ENCODE data around the gene GPN1.
"Not testable (repeated sequence)": the region's sequence is repeated elsewhere in the genome, so short reads cannot be mapped to it uniquely, and the experiment has no call there.

The GPN1 gene

GRCh38 chr2:27628767-27629709 is at the start of gene GPN1, which contains the start of gene CCDC121:
TSS of gene GPN1 (plus strand) at chr2:27629050. CDS start at chr2:27629059, 9 bp downstream.
TSS of gene CCDC121 (minus strand) at chr2:27629012. CDS start at chr2:27627799, 1,213 bp downstream.
- DNase-seq, result peak; percentile 94

GRCh38 chr2:27581417-27582128 is 47.3 kb upstream of the GPN1 start:
- no peak for DNase-seq

GRCh38 chr2:27582129-27582694 is 46.6 kb upstream of the GPN1 start:
- DNase-seq, result no peak

GRCh38 chr2:27582695-27583389 is 46.0 kb upstream of the GPN1 start, which contains the start of gene ZNF512:
TSS of gene ZNF512 (plus strand) at chr2:27583042. CDS start at chr2:27583113, 71 bp downstream.
- DNase-seq, result peak; percentile 89

- no peak for DNase-seq
Measured at GRCh38 chr2:27583390-27583915, 45.4 kb upstream of the GPN1 start.

- DNase-seq, result no peak
Measured at GRCh38 chr2:27584597-27584996, 44.3 kb upstream of the GPN1 start.

- no peak for DNase-seq
Measured at GRCh38 chr2:27587025-27587424, 41.8 kb upstream of the GPN1 start.

GRCh38 chr2:27588308-27588707 is 40.5 kb upstream of the GPN1 start:
- DNase-seq, result no peak

GRCh38 chr2:27591745-27592144 is 37.1 kb upstream of the GPN1 start:
- no peak for DNase-seq

GRCh38 chr2:27593240-27593639 is 35.6 kb upstream of the GPN1 start:
- DNase-seq, result no peak

- DNase-seq, result not testable (repeated sequence)
Measured at GRCh38 chr2:27594020-27594703, 34.7 kb upstream of the GPN1 start.

GRCh38 chr2:27595412-27595811 is 33.4 kb upstream of the GPN1 start:
- not testable (repeated sequence) for DNase-seq

- DNase-seq, result no peak
Measured at GRCh38 chr2:27596627-27597026, 32.2 kb upstream of the GPN1 start.

- no peak for DNase-seq
Measured at GRCh38 chr2:27606611-27607010, 22.2 kb upstream of the GPN1 start.

- no peak for DNase-seq
Measured at GRCh38 chr2:27613985-27614384, 14.9 kb upstream of the GPN1 start.

- DNase-seq, result no peak
Measured at GRCh38 chr2:27615316-27615715, 13.5 kb upstream of the GPN1 start.

- DNase-seq, result no peak
Measured at GRCh38 chr2:27621524-27621923, 7.3 kb upstream of the GPN1 start.

GRCh38 chr2:27622921-27623384 is 5.9 kb upstream of the GPN1 start:
- DNase-seq, result no peak

- DNase-seq, result no peak
Measured at GRCh38 chr2:27624943-27625342, 3.9 kb upstream of the GPN1 start.

GRCh38 chr2:27626323-27626722 is 2.5 kb upstream of the GPN1 start:
- not testable (repeated sequence) for DNase-seq

- not testable (repeated sequence) for DNase-seq
Measured at GRCh38 chr2:27626921-27627320, 1.9 kb upstream of the GPN1 start.

Data from CD4-positive, alpha-beta T cell treated with Interleukin-17A for 1 hour (primary cell).